NCI-H2196 (cell line): Measurements from ENCODE around the gene ZIC4.

ENCODE experiments used
- DNase-seq: peaks from one replicate; lab custom pipeline; 2025; ENCODE audit not compliant: unreplicated experiment; lab: John Stamatoyannopoulos, UW

ZIC4 gene

GRCh38 chr3:147391781-147392624 lies 14.3 kb downstream of the ZIC4 start:
- no peak for DNase-seq

GRCh38 chr3:147390589-147391569 lies 15.5 kb downstream of the ZIC4 start:
- no peak for DNase-seq

GRCh38 chr3:147389717-147390116 lies 16.6 kb downstream of the ZIC4 start:
- DNase-seq = no peak

GRCh38 chr3:147388700-147389580 lies 17.4 kb downstream of the ZIC4 start:
- DNase-seq = no peak

- no peak for DNase-seq
These were observed 18.3 kb downstream of the ZIC4 start for GRCh38 chr3:147387885-147388699.

- DNase-seq = no peak
These were observed 19.0 kb downstream of the ZIC4 start for GRCh38 chr3:147387291-147387884.

GRCh38 chr3:147385059-147386012 lies 21.0 kb downstream of the ZIC4 start:
- no peak for DNase-seq

- no peak for DNase-seq
These were observed 21.9 kb downstream of the ZIC4 start for GRCh38 chr3:147384210-147385058.

GRCh38 chr3:147383617-147384016 lies 22.7 kb downstream of the ZIC4 start:
- no peak for DNase-seq

GRCh38 chr3:147381596-147381995 lies 24.7 kb downstream of the ZIC4 start:
- DNase-seq = no peak

- no peak for DNase-seq
These were observed 25.4 kb downstream of the ZIC4 start for GRCh38 chr3:147380977-147381376.

GRCh38 chr3:147380387-147380951 lies 25.9 kb downstream of the ZIC4 start:
- DNase-seq = no peak

- no peak for DNase-seq
These were observed 26.7 kb downstream of the ZIC4 start for GRCh38 chr3:147379651-147380050.

GRCh38 chr3:147377412-147378367 lies 28.7 kb downstream of the ZIC4 start:
- no peak for DNase-seq

- DNase-seq = no peak
These were observed 33.0 kb downstream of the ZIC4 start for GRCh38 chr3:147373301-147373700.

- DNase-seq = no peak
These were observed 33.8 kb downstream of the ZIC4 start for GRCh38 chr3:147372525-147373027.
